Activated effector memory CD4-positive, alpha-beta T cell treated with Interleukin-2 at 50 U/mL for 16 hours (primary cell): ENCODE measurements around the gene IGF2R.
"Not testable (repeated sequence)": the region's sequence is repeated elsewhere in the genome, so short reads cannot be mapped to it uniquely, and the experiment has no call there.

ENCODE experiments used
- DNase-seq: peaks from one replicate; pipeline ENCODE4 v3.0.0-alpha.2; 2020

IGF2R gene

DNA sequence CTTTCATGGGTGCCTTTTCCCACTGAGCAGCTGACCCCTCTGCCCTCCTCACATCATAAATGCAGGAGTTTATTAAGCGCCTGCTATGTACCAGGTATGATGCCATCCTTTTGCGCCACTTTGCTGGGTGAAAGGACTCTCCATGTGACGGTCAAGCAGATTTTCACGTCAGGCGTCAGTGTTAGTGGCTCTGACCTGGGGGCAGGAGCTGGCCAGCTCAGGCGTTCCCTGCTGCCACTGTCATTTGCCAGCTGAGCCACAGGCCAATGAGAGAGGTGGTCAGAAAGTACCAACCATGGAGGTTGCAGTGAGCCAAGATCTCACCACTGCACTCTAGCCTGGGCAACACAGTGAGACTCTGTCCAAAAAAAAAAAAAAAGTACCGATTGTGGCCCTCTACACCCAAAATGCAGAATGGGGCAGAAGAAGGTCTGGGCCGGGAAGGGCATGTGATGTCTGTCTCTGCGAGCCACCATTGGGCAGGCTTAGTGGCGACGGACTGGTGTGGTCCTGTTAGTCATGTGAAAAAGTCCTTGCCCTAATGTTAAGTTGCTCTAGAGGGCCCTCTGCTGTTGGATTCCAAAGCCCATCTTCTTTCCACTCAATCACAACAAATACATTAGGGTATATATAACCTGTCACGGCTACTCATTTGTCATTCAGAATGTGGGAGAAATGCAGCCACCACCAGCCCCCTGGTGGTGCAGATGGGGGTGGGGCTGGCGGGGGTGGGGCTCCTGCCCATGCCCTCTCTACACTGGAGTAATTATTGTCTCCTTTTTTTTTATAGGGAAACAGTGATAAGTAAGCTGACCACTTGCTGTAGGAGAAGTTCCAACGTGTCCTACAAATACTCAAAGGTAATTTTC lies 134.3 kb downstream of the IGF2R start:
- no peak for DNase-seq

DNA sequence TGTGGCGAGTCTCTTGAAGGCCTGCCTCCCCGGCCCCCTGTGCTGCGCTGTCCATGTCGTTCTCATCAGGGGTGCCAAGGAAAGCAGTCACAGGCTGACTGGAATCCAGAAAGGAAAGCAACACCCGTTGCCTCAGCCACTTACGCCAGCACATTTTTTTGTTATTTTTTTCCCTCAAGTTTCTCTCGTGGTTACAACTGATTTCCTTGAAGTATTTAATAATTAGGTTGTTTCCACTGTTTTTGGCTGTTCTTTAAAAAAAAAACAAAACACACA lies 134.9 kb downstream of the IGF2R start:
- no peak for DNase-seq

DNA sequence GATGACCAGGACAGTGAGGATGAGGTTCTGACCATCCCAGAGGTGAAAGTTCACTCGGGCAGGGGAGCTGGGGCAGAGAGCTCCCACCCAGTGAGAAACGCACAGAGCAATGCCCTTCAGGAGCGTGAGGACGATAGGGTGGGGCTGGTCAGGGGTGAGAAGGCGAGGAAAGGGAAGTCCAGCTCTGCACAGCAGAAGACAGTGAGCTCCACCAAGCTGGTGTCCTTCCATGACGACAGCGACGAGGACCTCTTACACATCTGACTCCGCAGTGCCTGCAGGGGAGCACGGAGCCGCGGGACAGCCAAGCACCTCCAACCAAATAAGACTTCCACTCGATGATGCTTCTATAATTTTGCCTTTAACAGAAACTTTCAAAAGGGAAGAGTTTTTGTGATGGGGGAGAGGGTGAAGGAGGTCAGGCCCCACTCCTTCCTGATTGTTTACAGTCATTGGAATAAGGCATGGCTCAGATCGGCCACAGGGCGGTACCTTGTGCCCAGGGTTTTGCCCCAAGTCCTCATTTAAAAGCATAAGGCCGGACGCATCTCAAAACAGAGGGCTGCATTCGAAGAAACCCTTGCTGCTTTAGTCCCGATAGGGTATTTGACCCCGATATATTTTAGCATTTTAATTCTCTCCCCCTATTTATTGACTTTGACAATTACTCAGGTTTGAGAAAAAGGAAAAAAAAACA lies 136.1 kb downstream of the IGF2R start:
- DNase-seq, result no peak

DNA sequence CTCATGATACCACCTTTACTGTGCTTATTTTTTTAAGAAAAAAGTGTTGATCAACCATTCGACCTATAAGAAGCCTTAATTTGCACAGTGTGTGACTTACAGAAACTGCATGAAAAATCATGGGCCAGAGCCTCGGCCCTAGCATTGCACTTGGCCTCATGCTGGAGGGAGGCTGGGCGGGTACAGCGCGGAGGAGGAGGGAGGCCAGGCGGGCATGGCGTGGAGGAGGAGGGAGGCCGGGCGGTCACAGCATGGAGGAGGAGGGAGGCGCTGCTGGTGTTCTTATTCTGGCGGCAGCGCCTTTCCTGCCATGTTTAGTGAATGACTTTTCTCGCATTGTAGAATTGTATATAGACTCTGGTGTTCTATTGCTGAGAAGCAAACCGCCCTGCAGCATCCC lies 137.1 kb downstream of the IGF2R start:
- no peak for DNase-seq

DNA sequence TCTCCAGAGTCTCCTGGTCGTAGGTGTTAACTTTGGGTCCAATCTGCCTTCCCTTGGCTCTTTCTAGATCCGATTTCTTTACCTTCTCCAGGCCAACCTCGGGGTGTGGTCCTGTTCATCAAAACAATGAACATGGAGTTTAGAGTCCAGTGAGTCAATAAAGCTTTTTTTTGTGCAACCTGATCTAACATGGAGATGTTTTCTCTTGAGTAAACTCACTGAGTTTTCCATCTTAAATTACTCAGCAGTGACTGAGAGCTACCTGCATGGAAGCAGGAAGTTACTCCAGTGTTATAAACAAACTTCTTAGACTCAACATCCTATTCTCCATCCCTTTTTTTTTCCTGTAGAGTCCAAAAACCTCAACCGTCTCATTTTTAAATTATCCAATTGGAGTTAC lies 137.8 kb downstream of the IGF2R start:
- no peak for DNase-seq

DNA sequence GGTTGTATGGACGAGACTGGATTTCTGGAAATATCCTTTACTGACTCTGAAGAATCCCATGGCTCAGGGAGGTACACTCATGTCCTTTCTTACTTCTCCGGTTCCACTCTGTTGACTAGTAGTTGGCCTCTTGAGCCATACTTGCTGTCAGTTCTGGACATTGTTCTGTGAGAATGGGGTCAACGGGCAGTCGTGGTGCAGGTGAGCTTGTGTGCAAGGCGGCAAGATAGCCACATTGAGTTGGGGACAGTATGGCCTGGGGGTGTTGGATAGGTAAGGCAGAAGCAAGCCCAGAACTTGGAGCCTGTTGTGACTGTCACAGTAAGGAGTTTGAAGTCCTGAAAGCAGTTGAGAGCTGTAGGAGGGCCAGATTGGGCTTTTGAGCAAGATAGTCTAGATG lies 139.2 kb downstream of the IGF2R start:
- no peak for DNase-seq

DNA sequence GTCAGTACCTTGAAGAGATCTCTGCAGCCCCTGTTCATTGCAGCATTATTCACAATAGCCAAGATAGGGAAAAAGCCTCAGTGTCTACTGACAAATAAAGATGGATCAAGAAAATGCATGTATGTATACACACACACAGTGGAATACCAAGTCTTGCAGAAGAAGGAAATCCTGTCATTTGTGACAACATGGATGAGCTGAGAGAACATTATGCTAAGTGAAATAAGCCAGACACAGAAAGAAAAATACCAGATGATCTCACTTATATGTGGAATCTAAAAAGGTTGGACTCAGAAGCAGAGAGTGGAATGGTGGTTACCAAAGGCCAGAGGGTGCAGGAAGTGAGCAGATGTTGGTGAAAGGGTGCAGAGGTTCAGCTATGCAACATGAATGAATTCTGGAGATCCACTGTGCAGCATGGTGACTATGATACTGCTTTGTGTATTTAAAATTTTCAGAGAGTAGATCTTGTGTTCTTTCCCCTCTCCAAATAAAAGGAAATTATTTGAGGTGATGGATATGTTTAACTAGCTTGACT lies 141.8 kb downstream of the IGF2R start:
- no peak for DNase-seq

DNA sequence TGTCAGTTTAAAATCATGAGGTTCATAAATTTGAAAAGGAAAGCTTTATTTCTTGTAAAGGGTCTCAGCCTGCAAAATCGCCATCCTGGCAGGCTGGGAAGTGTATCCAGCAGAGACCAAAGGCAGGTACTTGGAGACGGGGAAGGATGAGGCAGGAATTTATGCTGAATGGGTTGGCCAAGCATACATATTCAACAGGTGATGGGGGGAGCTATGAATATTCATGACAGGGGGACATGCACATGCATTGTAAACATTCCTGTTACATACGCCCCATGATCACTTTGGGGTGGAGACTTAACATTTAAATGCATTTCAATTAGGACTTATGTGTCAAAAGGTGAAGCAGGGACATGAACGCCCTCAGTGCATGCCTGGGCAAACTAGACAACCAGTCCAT lies 142.9 kb downstream of the IGF2R start:
- DNase-seq, result no peak

DNA sequence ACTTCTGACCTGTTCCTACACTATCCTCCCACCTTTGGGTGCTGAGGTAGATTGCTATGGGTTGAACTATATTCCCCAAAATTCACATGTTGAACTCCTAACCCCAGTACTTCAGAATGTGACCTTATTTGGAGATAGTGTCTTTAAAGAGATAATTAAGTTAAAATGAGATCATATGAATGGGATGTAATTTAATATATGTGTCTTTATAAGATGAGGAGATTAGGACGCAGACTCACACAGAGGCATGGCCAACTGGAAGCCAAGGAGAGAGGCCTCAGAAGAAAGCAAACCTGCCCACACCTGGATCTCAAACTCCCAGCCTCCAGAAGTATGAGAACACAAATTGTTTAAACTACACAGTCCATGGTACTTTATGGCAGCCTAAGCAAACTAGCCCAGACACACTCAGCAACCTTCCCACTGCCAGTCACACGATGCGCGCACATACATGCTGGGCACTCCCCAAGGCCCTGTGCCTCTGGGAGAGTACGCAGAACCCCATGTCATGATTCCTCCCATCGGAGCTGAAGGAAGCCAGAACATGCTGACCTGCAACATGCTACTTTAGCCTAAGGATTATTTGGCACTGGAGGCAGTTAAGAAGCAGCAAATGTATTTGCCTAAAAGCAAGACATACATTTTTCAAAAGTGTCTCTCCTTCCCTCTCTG lies 143.9 kb downstream of the IGF2R start:
- DNase-seq, result no peak

DNA sequence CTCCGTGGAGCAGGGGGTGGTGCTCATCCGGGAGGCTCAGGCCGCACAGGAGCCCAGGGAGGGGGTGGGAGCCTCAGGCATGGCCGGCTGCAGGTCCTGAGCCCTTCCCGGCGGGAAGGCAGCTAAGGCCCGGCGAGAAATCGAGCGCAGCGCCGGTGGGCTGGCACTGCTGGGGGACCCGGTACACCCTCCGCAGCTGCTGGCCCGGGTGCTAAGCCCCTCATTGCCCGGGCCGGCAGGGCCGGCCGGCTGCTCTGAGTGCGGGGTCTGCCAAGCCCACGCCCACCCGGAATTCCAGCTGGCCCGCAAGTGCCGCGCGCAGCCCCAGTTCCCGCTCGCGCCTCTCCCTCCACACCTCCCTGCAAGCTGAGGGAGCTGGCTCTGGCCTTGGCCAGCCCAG lies 145.7 kb downstream of the IGF2R start:
- DNase-seq, result not testable (repeated sequence)

DNA sequence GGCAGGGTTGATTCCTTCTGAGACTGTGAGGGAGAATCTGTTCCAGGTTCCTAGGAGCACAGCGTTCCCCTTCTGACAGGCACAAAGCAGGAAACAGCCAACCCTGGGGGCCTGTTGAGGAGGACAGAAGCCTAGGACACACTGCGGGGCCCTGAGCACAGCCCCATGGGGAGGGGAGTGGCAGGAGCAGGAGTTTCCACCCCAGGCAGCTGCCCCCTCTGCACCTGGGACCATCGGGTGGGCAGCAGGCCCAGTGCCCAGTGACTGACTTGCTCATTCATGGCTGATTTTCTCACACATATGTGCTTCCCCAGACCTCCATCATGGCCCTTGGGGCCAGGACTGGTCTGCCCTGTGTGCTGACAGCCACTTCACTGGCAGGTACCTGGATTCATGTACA lies 146.5 kb downstream of the IGF2R start:
- no peak for DNase-seq

DNA sequence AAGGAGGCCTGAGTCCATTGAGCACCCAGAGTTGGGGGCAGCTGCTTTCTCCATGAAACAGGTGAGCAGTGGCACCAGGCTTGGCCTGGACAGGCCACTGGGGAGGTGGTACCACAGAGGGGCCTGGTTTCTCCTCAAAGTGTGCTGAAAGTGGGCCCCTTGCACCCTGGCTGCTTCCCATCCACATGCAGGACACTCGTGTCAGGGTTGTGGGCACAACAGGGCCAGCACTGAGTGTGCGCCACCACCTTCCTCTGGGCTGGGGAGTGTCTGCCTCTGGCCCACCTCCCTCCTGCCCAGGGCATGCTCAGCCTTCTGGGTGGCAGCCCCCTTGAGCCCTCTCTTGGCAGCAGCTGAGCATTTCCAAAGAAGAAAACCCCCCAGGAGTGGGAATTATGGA lies 147.5 kb downstream of the IGF2R start:
- DNase-seq, result no peak

DNA sequence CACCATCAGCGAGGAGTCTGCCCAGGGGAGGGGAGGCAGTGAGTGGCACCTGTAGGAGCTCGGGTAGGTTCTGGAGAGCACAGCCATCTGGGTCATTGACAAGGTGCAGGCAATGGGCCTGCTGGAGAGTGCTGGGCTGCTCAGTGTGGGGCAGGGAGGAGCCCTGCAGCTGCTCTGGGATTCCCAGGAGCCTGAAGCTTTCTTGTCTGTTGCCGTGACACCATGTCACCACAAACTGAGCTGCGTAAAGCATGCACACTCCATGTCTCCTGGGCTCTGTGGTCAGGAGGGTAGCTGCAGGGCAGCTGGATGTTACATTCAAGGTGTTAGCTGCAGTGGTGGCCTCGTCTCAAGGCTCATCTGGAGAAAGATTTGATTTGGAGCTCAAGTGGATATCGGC lies 148.3 kb downstream of the IGF2R start:
- DNase-seq, result no peak

DNA sequence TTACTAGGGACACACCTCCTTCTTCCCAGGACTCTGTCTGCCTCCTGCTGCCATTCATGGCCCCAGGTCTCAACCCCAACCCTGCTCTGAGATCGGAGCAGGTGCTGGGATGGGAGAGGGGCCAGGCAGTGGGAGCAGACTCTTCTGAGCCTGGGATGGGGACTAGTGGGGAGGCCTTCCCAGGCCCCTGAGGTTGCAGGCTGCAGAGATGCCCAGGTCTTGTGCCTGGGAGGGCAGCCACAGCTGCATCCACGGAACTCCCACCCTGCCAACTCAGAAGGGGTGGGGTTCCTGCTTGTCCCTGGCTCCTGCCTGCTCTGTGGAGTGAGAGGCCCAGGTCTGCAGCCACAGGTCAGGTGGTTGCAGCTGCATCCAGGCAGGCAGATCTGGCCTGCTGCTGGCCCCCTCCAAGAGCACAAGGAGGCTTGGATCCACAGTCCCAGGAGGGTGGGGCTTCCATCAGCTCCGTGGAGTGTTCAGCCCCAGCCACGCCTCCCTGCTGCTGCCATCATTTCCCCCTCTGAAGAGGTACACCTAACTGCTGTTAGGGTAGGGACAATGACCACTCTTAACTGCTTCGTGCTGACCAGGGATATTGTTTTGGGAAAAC lies 149.8 kb downstream of the IGF2R start:
- DNase-seq, result no peak

DNA sequence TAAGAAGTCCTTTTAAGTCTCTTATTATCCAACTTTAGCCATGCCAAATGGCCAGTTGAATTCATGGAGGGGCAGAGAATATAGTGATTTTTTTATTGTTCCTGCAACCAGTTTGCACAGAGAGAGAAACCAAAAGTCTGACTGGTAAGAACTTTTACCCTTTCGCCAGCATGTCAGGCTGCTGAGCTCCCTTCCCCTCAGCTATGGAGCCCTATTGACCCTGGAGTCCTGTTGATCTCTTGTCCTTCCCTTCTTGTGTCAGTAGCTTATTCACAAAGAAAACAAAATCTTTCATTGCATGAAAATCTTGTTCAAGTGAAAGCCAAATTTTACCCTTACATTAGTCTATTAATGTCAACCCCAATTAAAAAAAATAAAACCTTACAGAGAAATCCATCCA lies 151.2 kb downstream of the IGF2R start:
- DNase-seq, result no peak

DNA sequence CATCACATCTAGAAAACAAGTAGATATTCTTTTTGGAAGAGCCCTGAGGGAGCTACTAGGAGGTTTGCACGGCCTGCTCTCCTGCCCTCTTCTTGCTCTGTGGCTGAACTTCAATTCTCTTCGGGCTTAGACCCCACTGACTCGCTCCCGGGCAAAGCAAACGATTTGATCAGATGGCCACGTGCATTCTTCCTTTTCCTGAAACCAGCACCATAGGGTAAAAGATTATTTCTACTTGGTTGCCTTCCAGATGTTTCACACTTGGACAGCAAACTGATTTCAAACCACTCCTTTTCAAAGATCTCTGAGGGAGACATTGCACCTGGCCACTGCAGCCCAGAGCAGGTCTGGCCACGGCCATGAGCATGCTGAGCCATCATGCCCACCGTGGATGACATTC lies 152.7 kb downstream of the IGF2R start, which contains the start of gene SLC22A1:
Gene SLC22A1 (plus strand): TSS at position 258 of the 400 bp plus-strand sequence. CDS start 121 bp downstream, at position 379.
- DNase-seq, result no peak

DNA sequence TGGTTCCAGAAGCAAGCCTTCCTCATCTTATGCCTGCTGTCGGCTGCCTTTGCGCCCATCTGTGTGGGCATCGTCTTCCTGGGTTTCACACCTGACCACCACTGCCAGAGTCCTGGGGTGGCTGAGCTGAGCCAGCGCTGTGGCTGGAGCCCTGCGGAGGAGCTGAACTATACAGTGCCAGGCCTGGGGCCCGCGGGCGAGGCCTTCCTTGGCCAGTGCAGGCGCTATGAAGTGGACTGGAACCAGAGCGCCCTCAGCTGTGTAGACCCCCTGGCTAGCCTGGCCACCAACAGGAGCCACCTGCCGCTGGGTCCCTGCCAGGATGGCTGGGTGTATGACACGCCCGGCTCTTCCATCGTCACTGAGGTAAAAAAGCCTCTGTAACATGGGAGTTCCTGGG lies 153.1 kb downstream of the IGF2R start:
- DNase-seq, result no peak

DNA sequence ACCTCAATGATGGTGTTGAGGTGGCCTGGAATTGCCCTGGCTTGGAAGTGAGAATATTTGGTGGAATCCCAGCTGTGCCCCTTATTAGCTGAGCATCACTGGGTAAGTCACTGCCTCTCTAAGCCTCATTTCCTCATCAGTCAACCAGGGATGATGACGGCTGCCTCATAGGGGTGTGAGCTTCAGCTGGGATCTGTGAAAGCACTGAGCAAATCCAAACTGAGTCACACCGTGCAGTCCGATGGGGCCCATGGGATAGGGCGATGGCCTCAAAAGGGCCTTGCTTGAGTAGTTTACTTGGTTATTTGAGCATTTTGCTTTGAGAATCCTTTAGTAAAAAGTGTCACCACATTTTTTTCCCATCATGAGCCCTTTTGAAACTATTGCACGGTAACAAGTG lies 153.9 kb downstream of the IGF2R start:
- DNase-seq, result no peak

DNA sequence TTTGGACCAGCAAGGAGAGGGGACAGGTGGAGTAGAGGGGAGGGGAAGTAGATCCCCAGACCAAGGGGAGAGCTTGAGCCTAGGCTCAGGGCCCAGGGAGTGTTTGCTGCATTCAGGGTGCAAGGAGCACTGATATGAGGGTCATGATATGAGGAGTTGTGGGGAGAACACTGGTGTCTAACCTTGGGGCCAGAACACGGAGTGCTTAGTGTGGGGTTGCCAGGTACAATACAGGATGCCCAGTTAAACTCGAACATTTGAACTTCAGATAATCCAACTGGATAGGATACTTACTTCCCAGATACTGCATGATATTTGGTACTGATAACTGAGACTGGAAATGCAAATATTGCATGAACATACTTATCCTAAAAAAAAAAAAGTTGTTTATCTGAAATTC lies 155.1 kb downstream of the IGF2R start:
- DNase-seq, result no peak

DNA sequence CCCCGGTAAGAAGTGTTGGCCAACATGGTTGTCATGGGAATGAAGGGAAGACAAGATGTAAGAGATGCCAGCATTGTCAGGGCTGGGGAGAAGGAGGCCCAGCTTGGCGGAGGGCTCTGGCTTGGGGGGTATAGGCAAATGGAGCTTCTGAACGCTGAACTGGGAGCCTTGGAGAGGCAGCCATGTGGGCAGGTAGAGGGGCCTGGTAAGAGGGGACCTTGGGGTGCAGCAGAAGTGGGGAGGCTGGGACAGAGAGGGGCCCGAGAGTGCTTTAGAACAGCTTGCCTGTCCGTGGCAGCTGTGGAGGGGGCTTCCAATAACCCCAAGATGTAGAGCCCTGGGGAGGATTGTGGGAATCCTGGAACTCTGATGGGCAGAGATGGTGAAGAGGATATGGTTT lies 155.7 kb downstream of the IGF2R start:
- no peak for DNase-seq

DNA sequence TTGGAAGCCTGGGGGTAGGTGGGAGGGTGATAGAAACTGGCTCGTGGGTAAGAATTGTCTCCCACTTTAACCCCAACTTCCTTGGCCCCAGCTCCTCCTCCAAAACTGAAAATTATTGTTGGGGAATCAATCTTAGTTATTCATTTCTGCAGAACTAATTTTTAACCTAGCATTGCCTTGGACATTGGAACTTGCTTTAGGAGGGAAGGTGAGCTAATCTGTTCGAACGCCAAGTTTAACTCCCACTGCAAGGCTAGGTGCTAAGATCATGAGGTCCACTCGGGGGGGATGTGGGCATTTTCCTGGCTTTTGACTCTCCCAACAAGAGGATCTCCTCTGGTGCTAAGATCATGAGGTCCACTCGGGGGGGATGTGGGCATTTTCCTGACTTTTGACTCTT lies 156.2 kb downstream of the IGF2R start:
- DNase-seq, result not testable (repeated sequence)

DNA sequence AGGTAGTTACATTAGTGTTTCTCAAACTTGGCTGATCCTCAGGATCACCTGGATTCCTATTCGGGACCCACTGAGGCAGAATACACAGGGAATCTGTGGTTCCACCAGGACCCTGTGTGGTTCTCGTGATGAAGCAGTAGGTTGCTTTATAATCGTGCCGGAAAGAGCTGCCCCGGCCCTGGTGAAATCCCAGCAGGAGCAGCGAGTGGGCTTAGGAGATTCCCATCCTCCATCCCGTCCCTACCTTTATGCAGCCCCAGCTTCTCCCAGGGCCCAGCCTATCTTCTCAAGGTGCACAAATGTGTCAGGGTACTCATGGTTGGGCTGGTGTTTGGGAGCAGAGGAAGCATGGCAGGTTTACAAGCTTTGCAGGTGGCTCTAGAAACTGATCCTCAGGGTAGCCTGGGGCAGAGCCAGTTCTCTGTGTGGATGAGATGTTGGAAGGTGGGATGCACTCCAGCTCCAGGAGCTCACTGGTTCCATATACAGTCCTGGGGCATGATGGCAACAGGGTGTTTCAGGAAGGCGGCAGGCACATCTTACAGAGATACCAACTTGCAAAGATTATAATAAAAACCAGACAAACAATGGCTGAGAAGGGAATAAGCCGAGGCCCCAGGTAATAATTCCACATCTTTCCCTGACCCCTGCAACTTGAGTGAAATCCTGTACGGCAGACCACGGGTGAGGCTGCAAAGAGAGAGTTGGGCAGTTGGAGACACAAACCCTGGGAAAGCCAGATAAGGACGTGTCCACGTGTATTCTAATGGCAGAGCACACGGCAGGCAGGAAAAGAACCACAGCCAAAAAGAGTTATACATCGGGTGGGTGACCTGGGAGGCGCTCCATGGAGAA lies 158.6 kb downstream of the IGF2R start:
- no peak for DNase-seq
